BE2C (cell line): ENCODE results near the gene TM9SF4.

ENCODE experiments used
- DNase-seq: peaks from one replicate; pipeline ENCODE4 v3.0.0-alpha.2; 2020
- H3K27me3 ChIP-seq: fragments of 250-450 bp; sonication (Bioruptor Pico); 2 replicates; pipeline ENCODE4 v1.5.1; 2020; ENCODE audit warnings: mild to moderate bottlenecking
- H3K36me3 ChIP-seq: fragments of 250-450 bp; sonication (Bioruptor Pico); 2 replicates; pipeline ENCODE4 v1.5.1; 2020; ENCODE audit warnings: mild to moderate bottlenecking
- H3K4me1 ChIP-seq: fragments of 250-450 bp; sonication (Bioruptor Pico); 2 replicates; pipeline ENCODE4 v1.5.1; 2020
- H3K4me3 ChIP-seq: 2 replicates; pipeline ENCODE4 v1.5.1; 2011; ENCODE audit warnings: low read depth, low read length
- H3K9me3 ChIP-seq: fragments of 250-450 bp; sonication (Bioruptor Pico); 2 replicates; pipeline ENCODE4 v1.5.1; 2020
- CTCF ChIP-seq: IDR thresholded peaks from 2 replicates; pipeline ENCODE4 v1.5.1; 2012; ENCODE audit warnings: mild to moderate bottlenecking, low read depth, low read length

Gene TM9SF4

GRCh38 chr20:32129863-32130262 lies 20.3 kb downstream of the TM9SF4 start:
- Histone ChIP-seq H3K36me3 (peaks cover 22% of the 10 kb centered on the region), H3K4me1 (no peaks in the 10 kb centered on the region), H3K27me3 (no peaks in the 10 kb centered on the region), H3K4me3 (no peak overlapping the region), H3K9me3 (no peaks in the 10 kb centered on the region)
- TF ChIP-seq CTCF = no peak
- DNase-seq = no peak

- TF ChIP-seq CTCF = no peak
- Histone ChIP-seq H3K4me3 (no peak overlapping the region), H3K36me3 (peaks cover 22% of the 10 kb centered on the region), H3K27me3 (no peaks in the 10 kb centered on the region), H3K4me1 (no peaks in the 10 kb centered on the region), H3K9me3 (no peaks in the 10 kb centered on the region)
- no peak for DNase-seq
Observed at GRCh38 chr20:32130352-32130751, 20.8 kb downstream of the TM9SF4 start.

- Histone ChIP-seq H3K36me3 (peaks cover 28% of the 10 kb centered on the region), H3K9me3 (no peaks in the 10 kb centered on the region), H3K4me3 (no peak overlapping the region), H3K27me3 (no peaks in the 10 kb centered on the region), H3K4me1 (no peaks in the 10 kb centered on the region)
- TF ChIP-seq CTCF = no peak
- no peak for DNase-seq
Observed at GRCh38 chr20:32130965-32131364, 21.5 kb downstream of the TM9SF4 start.

GRCh38 chr20:32132911-32133549 lies 23.5 kb downstream of the TM9SF4 start:
- Histone ChIP-seq H3K4me1 (no peaks in the 10 kb centered on the region), H3K9me3 (no peaks in the 10 kb centered on the region), H3K4me3 (no peak overlapping the region), H3K27me3 (no peaks in the 10 kb centered on the region), H3K36me3 (peaks cover 43% of the 10 kb centered on the region)
- no peak for TF ChIP-seq CTCF
- no peak for DNase-seq

- Histone ChIP-seq H3K4me3 (no peak overlapping the region), H3K36me3 (peaks cover 49% of the 10 kb centered on the region)
Observed at GRCh38 chr20:32134026-32134425, 24.5 kb downstream of the TM9SF4 start.

More at GRCh38 chr20:32134026-32134425, 24.5 kb downstream of the TM9SF4 start:
- H3K4me1 ChIP-seq = no peaks in the 10 kb centered on the region
- H3K27me3 ChIP-seq = no peaks in the 10 kb centered on the region
- TF ChIP-seq CTCF = no peak
- DNase-seq = no peak
- H3K9me3 ChIP-seq = no peaks in the 10 kb centered on the region
